GM12878 (cell line): ENCODE results near the gene ACVR2A. TPM values are rescaled to one million over a fixed set of nuclear protein-coding genes. Genes with fewer than 3 reads are reported as not detected.

Experiments
- ATAC-seq: fragments of 200-7000 bp; cut with Tn5 transposase; 3 replicates; pipeline ENCODE4 v1.9.1; 2020; ENCODE audit warnings: mild to moderate bottlenecking, moderate library complexity
- BruUV-seq: library from RNA; stranded (reverse); fragments of 400-500 nt; replicated peaks from 2 replicates; lab custom pipeline; 2021; lab: Mats Ljungman, UMichigan
- CTCF ChIA-PET: fragments of 300-600 bp; sonication (Branson Sonifier 250); formaldehyde crosslinking; extraction: SDS; loops from one replicate; lab custom pipeline; 2021; ENCODE audit warnings: inconsistent platforms; lab: Yijun Ruan, JAX
- POLR2A ChIA-PET: fragments of 350-600 bp; formaldehyde crosslinking; extraction: SDS; loops from one replicate; lab custom pipeline; 2021; ENCODE audit warnings: inconsistent platforms; lab: Charles Lee
- RAD21 ChIA-PET: fragments of 300-600 bp; sonication (Branson Sonifier 250); formaldehyde crosslinking; loops from one replicate; lab custom pipeline; 2023; ENCODE audit warnings: antibody characterized with exemption; ENCODE audit not compliant: unreplicated experiment; lab: Charles Lee
- SMC1A ChIA-PET: fragments of 300-600 bp; sonication (Branson Sonifier 250); formaldehyde crosslinking; loops from one replicate; lab custom pipeline; 2023; ENCODE audit not compliant: unreplicated experiment, uncharacterized antibody; lab: Charles Lee
- DNase-seq: peaks from one replicate; pipeline ENCODE4 v3.0.0-alpha.2; 2011; ENCODE audit warnings: low read depth, low spot score
- FAIRE-seq: peaks from 3 replicates; lab custom pipeline; 2011; peaks lifted over from hg19 to GRCh38; lab: Jason Lieb, UNC
- H2AFZ ChIP-seq: 2 replicates; pipeline ENCODE4 v1.6.0; 2011; ENCODE audit warnings: low read depth, low read length, control low read depth; ENCODE audit not compliant: control insufficient read depth
- H3K27ac ChIP-seq: 2 replicates; pipeline ENCODE4 v1.5.1; 2011; ENCODE audit warnings: control low read depth; ENCODE audit not compliant: control insufficient read depth, insufficient read depth
- H3K27me3 ChIP-seq, 2 experiments: replicated peaks in 1 of 2; 2 replicates each; pipeline versions ENCODE4 v1.6.0 to v1.6.1; 2011; ENCODE audit warnings: low read length in 1 of 2; ENCODE audit not compliant: control insufficient read depth in 2 of 2, insufficient read depth in 2 of 2
- H3K36me3 ChIP-seq, 2 experiments: 2 replicates each; pipeline ENCODE4 v1.5.1; 2011; ENCODE audit warnings: low read length in 1 of 2; ENCODE audit not compliant: control insufficient read depth in 2 of 2, insufficient read depth in 2 of 2
- H3K4me1 ChIP-seq: 2 replicates; pipeline ENCODE4 v1.6.1; 2011; ENCODE audit warnings: mild to moderate bottlenecking, low read length, moderate library complexity, mixed read lengths; ENCODE audit not compliant: control insufficient read depth, insufficient read depth
- H3K4me2 ChIP-seq: 2 replicates; pipeline ENCODE4 v1.6.0; 2011; ENCODE audit warnings: control low read depth; ENCODE audit not compliant: control insufficient read depth, insufficient read depth
- H3K4me3 ChIP-seq: fragments of 200-600 bp; sonication (generic); 2 replicates; pipeline ENCODE4 v1.5.1; 2016
- H3K79me2 ChIP-seq: 2 replicates; pipeline ENCODE4 v1.6.0; 2011; ENCODE audit warnings: low read length; ENCODE audit not compliant: control insufficient read depth, insufficient read depth
- H3K9ac ChIP-seq: 2 replicates; pipeline ENCODE4 v1.8.0; 2011; ENCODE audit warnings: low read length, control low read depth, mixed read lengths; ENCODE audit not compliant: control insufficient read depth, insufficient read depth
- H3K9me3 ChIP-seq: replicated peaks from 3 replicates; pipeline ENCODE4 v1.5.1; 2011; ENCODE audit warnings: mild to moderate bottlenecking, low read length; ENCODE audit not compliant: control insufficient read depth, insufficient read depth
- H4K20me1 ChIP-seq: 2 replicates; pipeline ENCODE4 v1.6.0; 2011; ENCODE audit not compliant: control insufficient read depth, insufficient read depth
- BACH1 ChIP-seq: fragments of 450-650 bp; IDR thresholded peaks from 2 replicates; pipeline ENCODE4 v1.6.1; 2017; ENCODE audit warnings: mild to moderate bottlenecking, borderline replicate concordance
- BRCA1 ChIP-seq: IDR thresholded peaks from 2 replicates; pipeline ENCODE4 v1.6.1; 2011; ENCODE audit warnings: low read depth, low read length, improper control_type of control experiment
- EZH2 ChIP-seq: IDR thresholded peaks from 2 replicates; pipeline ENCODE4 v1.6.1; 2012; ENCODE audit warnings: low read depth, mild to moderate bottlenecking, control low read depth, inconsistent platforms, low read length, borderline replicate concordance; ENCODE audit not compliant: control insufficient read depth
- MEF2A ChIP-seq: IDR thresholded peaks from 2 replicates; pipeline ENCODE4 v1.6.1; 2011; ENCODE audit warnings: low read depth, mild to moderate bottlenecking, low read length, moderate library complexity; ENCODE audit not compliant: insufficient read depth
- NFIC ChIP-seq: IDR thresholded peaks from 2 replicates; pipeline ENCODE4 v1.6.1; 2012; ENCODE audit warnings: low read depth, mild to moderate bottlenecking, inconsistent platforms, low read length, moderate library complexity
- RAD51 ChIP-seq: fragments of 450-650 bp; IDR thresholded peaks from 2 replicates; pipeline ENCODE4 v1.6.1; 2016; ENCODE audit warnings: moderate library complexity, mild to moderate bottlenecking, inconsistent platforms
- RUNX3 ChIP-seq: IDR thresholded peaks from 2 replicates; pipeline ENCODE4 v1.6.1; 2012; ENCODE audit warnings: low read length, inconsistent platforms
- SMAD5 ChIP-seq: IDR thresholded peaks from 2 replicates; pipeline ENCODE4 v1.6.1; 2016; ENCODE audit warnings: antibody characterized with exemption, low read depth
- SPI1 ChIP-seq: IDR thresholded peaks from 2 replicates; pipeline ENCODE4 v1.6.1; 2011; ENCODE audit warnings: low read depth, mild to moderate bottlenecking, low read length, moderate library complexity, borderline replicate concordance; ENCODE audit not compliant: insufficient read depth
- SRF ChIP-seq, 2 experiments: IDR thresholded peaks; 2 replicates each; pipeline ENCODE4 v1.6.1; 2011; ENCODE audit warnings: low read depth in 2 of 2, low read length in 2 of 2, mild to moderate bottlenecking in 1 of 2, moderate library complexity in 1 of 2
- STAT3 ChIP-seq: IDR thresholded peaks from 2 replicates; pipeline ENCODE4 v1.6.1; 2011; ENCODE audit warnings: low read depth, low read length, improper control_type of control experiment
- TCF12 ChIP-seq: IDR thresholded peaks from 2 replicates; pipeline ENCODE4 v1.6.1; 2011; ENCODE audit warnings: low read depth, mild to moderate bottlenecking, low read length
- YY1 ChIP-seq: IDR thresholded peaks from 2 replicates; pipeline ENCODE4 v1.6.1; 2011; ENCODE audit warnings: low read depth, mild to moderate bottlenecking, low read length
- ZNF24 ChIP-seq: fragments of 450-650 bp; IDR thresholded peaks from 2 replicates; pipeline ENCODE4 v1.6.1; 2017; ENCODE audit warnings: antibody characterized with exemption, mild to moderate bottlenecking
- WGBS: methylation state at CpG from one replicate; pipeline ENCODE4 v1.1.6; 2016; ENCODE audit warnings: low lambda C conversion rate; ENCODE audit not compliant: insufficient replicate concordance, insufficient coverage; ENCODE audit errors: missing lambda C conversion rate; 5-methylcytosine and 5-hydroxymethylcytosine counted together
- in situ Hi-C: fragments of 300-500 bp; cut with MboI; formaldehyde crosslinking; loops from 9 replicates; pipeline ENCODE4 v1.14.3; 2018; ENCODE audit warnings: mixed read lengths
- intact Hi-C: fragments of 100-400 bp; cut with micrococcal nuclease; formaldehyde crosslinking; loops from one replicate; pipeline ENCODE4 v1.14.2; 2022; ENCODE audit not compliant: unreplicated experiment
- polyA plus RNA-seq, 11 experiments: library from polyadenylated mRNA; depleted of rRNA in 4 of 11; unstranded in 6 of 11; stranded (reverse) in 5 of 11; fragments of >200 nt; fragmentation: Nextera tagmentation in 4 of 11; fragmentation: Illumina TruSeq in 1 of 11; extraction: Ambion mirVana in 4 of 11; extraction: Trizol in 1 of 11; gene quantifications; 1 replicate in 1 of 11; 2 replicates in 10 of 11; pipeline versions ENCODE4 v1.2.1 to v1.2.3, GENCODE V29; 2011 to 2016; ENCODE audit warnings: inconsistent platforms in 2 of 11, missing spikeins in 2 of 11, low read depth in 1 of 11
- total RNA-seq, 4 experiments: library from RNA; depleted of rRNA in 3 of 4; stranded (reverse); fragments of >200 nt in 3 of 4; fragmentation: Illumina TruSeq in 1 of 4; extraction: Trizol in 1 of 4; gene quantifications; 2 replicates each; pipeline versions ENCODE4 v1.2.1 to v1.2.3, GENCODE V29; 2013 to 2021
- TF ChIP-seq, protein P1 (sequence below): IDR thresholded peaks from 2 replicates; pipeline ENCODE4 v1.6.1; 2011; ENCODE audit warnings: mild to moderate bottlenecking, low read depth, low read length, moderate library complexity; ENCODE audit not compliant: insufficient replicate concordance
- TF ChIP-seq, protein P2 (sequence below): IDR thresholded peaks from 2 replicates; pipeline ENCODE4 v1.6.1; 2012; ENCODE audit warnings: low read depth, low read length, improper control_type of control experiment

The ACVR2A gene
- total and polyA plus RNA-seq, 10 of the 15 experiments (the other 5 are each of a cell fraction or from before 2014, with no cell fraction given) = 0.42 to 3.0 (median 1.7) TPM

DNA sequence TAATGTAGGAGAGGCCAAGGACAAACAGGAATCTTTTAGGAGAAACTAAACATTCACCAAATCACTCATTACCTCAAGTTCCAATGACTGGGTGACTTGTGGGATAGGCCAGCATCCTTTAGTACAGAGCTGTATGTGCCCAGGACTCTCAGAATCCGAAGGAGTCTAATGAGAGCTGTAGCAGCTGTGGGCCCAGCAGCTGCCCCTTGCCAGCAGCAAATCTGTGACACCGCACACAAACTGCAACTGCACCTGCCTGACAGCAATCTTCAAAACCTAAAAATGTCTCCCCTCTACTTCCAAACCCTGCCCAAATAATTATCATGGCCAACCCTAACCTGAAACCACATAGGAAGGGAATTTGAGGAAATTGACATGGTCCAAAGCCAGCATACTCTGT, 44.5 kb upstream of the ACVR2A start:
- no peaks in the 10 kb centered on the region for H4K20me1 ChIP-seq
- H3K4me1 ChIP-seq = no peaks in the 10 kb centered on the region
- 42% methylated on average over 2 of the region's 2 CpGs for WGBS
- ChIA-PET POLR2A (no interaction called here), SMC1A (no interaction called here), RAD21 (no interaction called here), CTCF (no interaction called here)
- no peaks in the 10 kb centered on the region for H3K9me3 ChIP-seq
- intact Hi-C loops = no loop called here
- no peak overlapping the region for H3K27ac ChIP-seq
- in situ Hi-C loops = no loop called here
- BruUV-seq = no TSS peak
- no peak overlapping the region for H3K4me2 ChIP-seq
- no peaks in the 10 kb centered on the region for H3K36me3 ChIP-seq
- ATAC-seq = no peak
- H3K79me2 ChIP-seq = no peaks in the 10 kb centered on the region
- H3K4me3 ChIP-seq = no peak overlapping the region
- no peak for DNase-seq
- TF ChIP-seq, protein P1, sequence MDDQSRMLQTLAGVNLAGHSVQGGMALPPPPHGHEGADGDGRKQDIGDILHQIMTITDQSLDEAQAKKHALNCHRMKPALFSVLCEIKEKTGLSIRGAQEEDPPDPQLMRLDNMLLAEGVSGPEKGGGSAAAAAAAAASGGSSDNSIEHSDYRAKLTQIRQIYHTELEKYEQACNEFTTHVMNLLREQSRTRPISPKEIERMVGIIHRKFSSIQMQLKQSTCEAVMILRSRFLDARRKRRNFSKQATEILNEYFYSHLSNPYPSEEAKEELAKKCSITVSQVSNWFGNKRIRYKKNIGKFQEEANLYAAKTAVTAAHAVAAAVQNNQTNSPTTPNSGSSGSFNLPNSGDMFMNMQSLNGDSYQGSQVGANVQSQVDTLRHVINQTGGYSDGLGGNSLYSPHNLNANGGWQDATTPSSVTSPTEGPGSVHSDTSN = no peak
- no peak for TF ChIP-seq MEF2A
- no peak for TF ChIP-seq YY1
- TF ChIP-seq ZNF24 = no peak
- no peak for TF ChIP-seq STAT3
- no peak for TF ChIP-seq BACH1
- no peak for TF ChIP-seq NFIC
- FAIRE-seq = no peak
- no peak overlapping the region for H3K9ac ChIP-seq
- H2AFZ ChIP-seq = no peak overlapping the region
- no peaks in the 10 kb centered on the region for H3K27me3 ChIP-seq

DNA sequence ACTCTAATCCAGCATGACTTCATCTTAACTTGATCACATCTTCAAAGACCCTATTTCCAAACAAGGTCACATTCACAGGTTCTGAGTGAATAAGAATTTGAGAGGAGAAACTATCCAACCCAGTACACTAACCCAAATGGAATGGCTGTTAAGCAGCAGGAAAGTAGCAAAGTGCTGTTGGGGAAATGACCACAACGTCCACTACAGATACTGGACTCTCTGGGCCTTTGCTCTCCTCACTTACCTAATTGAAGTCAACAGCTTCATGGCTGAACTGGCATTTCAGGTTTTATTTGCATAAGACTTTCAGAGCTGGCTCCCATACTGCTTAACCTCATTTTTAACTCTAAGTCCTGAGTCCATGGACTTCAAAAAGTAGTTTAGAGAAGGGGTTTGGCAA, 38.0 kb upstream of the ACVR2A start:
- Histone ChIP-seq H3K9ac (no peak overlapping the region), H2AFZ (no peak overlapping the region)
- in situ Hi-C loops = no loop called here
- FAIRE-seq (no peak), ATAC-seq (peak; percentile 26; the same call in 1 of the 3 replicates)
- TF ChIP-seq TCF12 = no peak
- TF ChIP-seq BRCA1 = no peak
- TF ChIP-seq SPI1 = no peak
- TF ChIP-seq SMAD5 = no peak
- TF ChIP-seq SRF (IDR thresholded peaks at IDR 0.05; ENCODE audit: low read depth in 2 of 2, low read length in 2 of 2) = no peak
- TF ChIP-seq RUNX3 = no peak
- no peak for TF ChIP-seq RAD51
- TF ChIP-seq, protein P2, sequence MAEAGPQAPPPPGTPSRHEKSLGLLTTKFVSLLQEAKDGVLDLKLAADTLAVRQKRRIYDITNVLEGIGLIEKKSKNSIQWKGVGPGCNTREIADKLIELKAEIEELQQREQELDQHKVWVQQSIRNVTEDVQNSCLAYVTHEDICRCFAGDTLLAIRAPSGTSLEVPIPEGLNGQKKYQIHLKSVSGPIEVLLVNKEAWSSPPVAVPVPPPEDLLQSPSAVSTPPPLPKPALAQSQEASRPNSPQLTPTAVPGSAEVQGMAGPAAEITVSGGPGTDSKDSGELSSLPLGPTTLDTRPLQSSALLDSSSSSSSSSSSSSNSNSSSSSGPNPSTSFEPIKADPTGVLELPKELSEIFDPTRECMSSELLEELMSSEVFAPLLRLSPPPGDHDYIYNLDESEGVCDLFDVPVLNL = no peak
- no peak for TF ChIP-seq EZH2
- TF ChIP-seq, all 136 proteins: peak for 0
- RAD21 ChIA-PET = interaction anchor here (0.8 kb wide), 1 partner anchor 39 kb away, joined by 3 read pairs; no protein-coding TSS in a partner anchor
- Histone ChIP-seq H3K9me3 (no peaks in the 10 kb centered on the region), H3K4me2 (no peak overlapping the region), H3K27me3 (no peaks in the 10 kb centered on the region), H3K4me1 (no peaks in the 10 kb centered on the region), H3K36me3 (no peaks in the 10 kb centered on the region), H4K20me1 (no peaks in the 10 kb centered on the region), H3K27ac (no peak overlapping the region), H3K79me2 (no peaks in the 10 kb centered on the region), H3K4me3 (no peak overlapping the region)
- SMC1A ChIA-PET = no interaction called here
- WGBS = 0% methylated on average over 1 of the region's 1 CpG
- POLR2A ChIA-PET = no interaction called here
- BruUV-seq = no TSS peak
- intact Hi-C loops = no loop called here
- DNase-seq = no peak
- CTCF ChIA-PET = no interaction called here
